IPS DF 19.7 (cell line): Measurements from ENCODE around the gene OPN3.

Experiments
- DNase-seq: peaks from one replicate; pipeline ENCODE4 v3.0.0-alpha.2; 2013; ENCODE audit warnings: low read depth, low spot score

OPN3 gene

DNA sequence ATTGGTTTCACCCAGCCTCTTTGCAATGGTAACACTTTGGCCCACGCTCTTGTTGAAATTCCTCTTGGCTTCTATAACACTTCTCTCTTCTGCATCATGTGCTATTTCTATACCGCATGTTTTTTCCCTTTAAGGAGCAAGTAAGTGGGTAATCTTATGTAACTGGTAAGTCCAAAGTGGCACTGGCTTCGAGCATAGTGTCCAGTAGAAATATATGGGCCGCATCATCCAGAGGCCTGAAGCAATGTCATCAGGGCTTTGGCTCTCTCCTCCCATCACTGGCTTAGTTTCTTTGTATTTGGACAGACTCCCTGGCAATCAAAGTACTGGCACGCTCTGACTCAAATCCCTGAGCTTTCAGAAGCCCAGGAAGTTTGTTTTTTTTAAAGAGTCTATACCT, 17.5 kb downstream of the OPN3 start:
- no peak for DNase-seq

DNA sequence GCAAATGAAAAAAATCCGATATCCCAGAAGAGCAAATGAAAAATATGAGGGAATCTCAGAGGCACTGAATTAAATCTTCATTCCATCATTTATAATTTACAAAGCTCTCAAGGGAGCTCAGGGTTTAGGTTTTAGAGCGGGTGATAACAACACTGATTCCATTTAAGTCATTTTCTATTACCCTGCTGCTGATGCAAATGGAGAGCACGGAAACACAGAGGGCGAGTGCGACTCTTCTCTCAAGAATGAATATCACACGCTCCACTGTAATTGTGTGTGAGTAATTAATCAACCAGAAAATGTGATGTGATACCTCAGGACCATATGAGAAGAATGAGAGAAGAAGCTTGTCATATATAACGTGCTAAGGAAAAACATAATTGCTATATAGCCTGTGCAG, 22.7 kb downstream of the OPN3 start:
- no peak for DNase-seq

GRCh38 chr1:241615043-241615974, 24.9 kb downstream of the OPN3 start:
- DNase-seq, result no peak

DNA sequence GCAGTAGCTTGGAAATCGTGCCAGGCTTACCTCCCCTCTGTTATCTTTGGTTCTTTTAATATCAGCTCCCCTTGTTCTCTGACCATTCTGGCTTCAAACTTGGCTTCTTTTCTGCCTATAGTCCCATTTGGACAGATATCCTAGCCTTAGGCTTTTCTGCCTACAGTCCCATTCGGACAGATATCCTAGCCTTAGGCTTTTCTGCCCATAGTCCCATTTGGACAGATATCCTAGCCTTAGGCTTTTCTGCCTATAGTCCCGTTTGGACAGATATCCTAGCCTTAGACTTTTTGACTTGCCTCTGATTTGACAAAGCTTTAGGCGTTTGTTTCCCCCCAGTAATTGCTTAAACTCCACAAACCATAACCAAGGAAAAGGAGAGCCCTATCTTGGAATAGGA, 25.6 kb downstream of the OPN3 start:
- no peak for DNase-seq

- no peak for DNase-seq
These were observed 26.0 kb downstream of the OPN3 start for GRCh38 chr1:241614144-241614543.

- DNase-seq, result no peak
These were observed 27.4 kb downstream of the OPN3 start for GRCh38 chr1:241612533-241613477.

DNA sequence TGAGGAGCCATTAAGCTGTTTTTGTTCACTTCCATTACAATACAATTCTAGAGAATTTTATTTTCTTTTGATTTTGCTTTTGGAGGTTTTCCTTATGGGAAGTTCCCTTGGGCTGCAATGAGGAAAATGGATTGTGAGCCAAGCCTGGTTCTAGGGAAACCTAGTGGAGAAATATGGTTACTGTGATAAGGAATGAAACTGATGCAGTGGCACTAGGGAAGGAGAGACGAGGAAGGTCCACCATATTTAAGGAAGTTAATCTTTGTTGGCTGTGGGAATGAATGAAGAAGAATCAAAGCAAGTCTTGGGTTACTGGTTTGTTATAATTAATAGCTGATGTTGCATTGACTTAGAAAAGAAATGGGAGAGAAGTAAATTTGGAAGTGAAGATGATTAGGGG, 28.4 kb downstream of the OPN3 start:
- no peak for DNase-seq

DNA sequence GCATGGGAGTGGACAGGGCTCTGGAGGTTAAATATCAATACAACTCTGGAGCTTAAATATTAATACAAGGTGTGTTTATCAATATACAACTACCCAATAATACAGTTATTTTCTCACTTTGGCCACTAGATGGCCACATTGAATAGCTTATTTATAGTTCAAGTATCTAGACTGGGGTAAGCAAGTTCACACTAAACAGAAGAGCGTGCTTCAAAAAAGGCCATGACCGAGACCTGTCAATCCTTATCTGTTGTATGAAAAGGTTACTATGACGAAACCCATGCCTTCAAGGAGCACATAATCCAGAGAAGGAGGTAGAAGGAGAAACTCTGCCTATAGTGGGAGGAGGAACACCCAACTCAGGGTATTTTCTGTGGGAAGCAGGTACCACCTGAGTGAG, 29.1 kb downstream of the OPN3 start:
- peak; percentile 23 for DNase-seq

DNA sequence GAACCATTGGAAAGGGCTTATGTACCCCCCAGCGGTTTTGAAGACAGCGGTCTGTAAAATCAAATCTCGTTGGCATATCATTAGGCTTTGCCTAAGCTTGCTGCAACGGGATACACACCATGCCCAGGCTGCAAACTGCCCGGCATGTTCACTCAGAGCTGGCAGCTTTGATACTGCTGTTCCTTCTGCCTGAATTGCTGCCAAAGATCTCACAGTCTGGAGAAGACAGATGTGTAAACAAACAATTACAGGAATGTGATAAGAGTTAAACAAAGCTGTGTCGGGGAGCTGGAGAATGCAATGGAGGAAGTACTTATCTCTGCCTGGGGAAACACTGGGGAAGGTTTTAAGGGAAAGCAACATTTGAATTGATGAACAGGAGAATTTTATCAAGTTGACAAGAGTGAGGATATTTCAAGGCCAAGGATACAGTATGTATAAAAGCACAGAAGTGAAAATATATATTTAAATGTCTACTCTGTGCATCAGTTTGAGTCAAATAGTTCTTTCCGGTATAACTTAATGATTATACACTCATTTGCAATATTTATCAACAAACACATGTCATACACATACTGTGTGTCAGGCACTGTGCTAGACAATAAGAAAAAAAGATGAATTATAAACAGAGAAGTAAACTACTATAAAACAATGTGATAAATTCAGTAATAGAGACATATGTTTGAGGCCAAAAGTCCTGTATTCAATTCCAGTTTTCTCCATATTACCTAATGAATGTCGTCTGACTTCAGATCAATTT, 29.9 kb downstream of the OPN3 start:
- no peak for DNase-seq

GRCh38 chr1:241608379-241609033, 31.7 kb downstream of the OPN3 start:
- DNase-seq, result no peak

- DNase-seq, result no peak
These were observed 32.7 kb downstream of the OPN3 start for GRCh38 chr1:241607497-241607896.

DNA sequence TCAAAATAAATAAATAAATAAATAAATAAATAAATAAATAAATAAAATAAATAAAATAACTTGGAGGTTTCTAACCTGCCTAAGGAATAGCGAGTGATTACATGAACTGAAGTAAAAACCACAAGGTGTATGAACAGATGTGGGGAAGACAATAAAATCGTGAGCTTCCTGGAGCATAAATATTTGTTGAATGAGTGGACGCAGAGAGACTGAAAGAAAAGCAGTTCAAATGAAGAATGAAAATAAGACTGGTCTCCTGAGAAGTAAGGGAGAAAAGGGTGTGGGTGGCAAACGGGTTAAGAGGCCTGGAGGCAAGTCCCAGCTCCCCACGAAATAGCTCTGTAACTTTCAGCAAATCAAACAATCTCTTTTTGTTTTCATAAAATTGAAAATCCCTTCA, 33.6 kb downstream of the OPN3 start:
- DNase-seq, result no peak

DNA sequence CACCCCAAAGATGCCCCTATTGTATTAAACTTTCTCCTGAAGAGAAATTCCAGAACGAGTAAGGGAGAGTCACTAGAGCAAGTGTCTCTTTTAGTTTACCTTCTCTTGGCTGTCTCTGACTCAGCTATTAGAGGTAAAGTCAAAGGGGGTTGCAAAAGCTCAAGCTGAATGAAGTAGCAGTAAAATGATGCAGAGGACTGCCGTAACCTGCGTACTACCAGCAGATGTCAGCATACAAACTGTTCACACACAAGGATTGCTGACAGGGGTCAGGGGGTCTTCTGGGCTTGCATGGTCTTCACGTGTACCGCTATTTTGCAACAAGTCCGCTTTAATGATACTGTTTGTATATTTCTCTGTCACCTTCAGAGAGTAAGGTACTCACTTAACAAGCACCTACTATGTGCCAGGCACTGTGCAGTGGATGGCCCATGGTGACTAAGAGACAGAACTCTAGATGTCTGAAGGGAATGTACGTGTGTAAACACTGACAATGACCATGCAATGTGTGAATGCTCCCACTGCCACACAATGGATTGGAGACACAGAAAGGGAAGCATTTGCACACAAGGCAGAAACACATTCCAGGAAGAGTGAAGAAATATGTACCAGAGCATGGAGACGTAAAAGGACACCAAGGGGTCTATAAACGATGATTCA, 34.9 kb downstream of the OPN3 start:
- DNase-seq, result peak; percentile 23

- DNase-seq, result no peak
These were observed 36.4 kb downstream of the OPN3 start for GRCh38 chr1:241603731-241604245.

- no peak for DNase-seq
These were observed 39.7 kb downstream of the OPN3 start for GRCh38 chr1:241600496-241600901.

DNA sequence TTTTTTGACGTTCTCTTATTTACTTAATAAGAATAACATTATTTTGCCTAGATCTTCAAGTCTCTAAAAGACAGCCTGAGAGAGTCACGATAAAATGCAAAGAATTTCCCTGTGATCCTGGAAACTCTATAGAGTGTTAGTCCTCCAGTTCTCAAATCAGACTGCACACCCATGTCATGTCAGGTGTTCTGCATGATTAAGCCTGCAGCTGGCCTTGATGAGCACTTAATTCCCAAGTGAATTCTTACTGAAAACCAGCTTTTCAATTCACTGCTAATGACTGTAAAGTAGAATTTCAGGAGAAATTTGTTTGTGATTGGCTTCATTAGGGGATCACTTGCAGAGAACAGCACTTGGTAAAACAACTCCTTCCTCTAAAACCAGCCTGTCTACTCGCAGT, 41.9 kb downstream of the OPN3 start:
- no peak for DNase-seq

GRCh38 chr1:241596633-241597032, 43.5 kb downstream of the OPN3 start:
- no peak for DNase-seq

GRCh38 chr1:241593186-241593585, 47.0 kb downstream of the OPN3 start:
- DNase-seq, result no peak

GRCh38 chr1:241592273-241592958, 47.8 kb downstream of the OPN3 start:
- no peak for DNase-seq

GRCh38 chr1:241591736-241592135, 48.4 kb downstream of the OPN3 start:
- no peak for DNase-seq
